Upper lobe of left lung (tissue), 4 donors: Measurements from ENCODE around the gene VAC14.

Source experiments
- EP300 ChIP-seq, 4 donors: sonication (generic); formaldehyde crosslinking; IDR thresholded peaks; one replicate each; pipeline ENCODE4 v1.5.1; 2017; ENCODE audit warnings: antibody characterized with exemption in 4 of 4, control low read depth in 2 of 4
- POLR2A ChIP-seq, 4 donors: fragments of 450-650 bp; IDR thresholded peaks; one replicate each; pipeline ENCODE4 v1.5.1; 2016 to 2017; ENCODE audit warnings: antibody characterized with exemption in 4 of 4, mild to moderate bottlenecking in 2 of 4
- POLR2AphosphoS5 ChIP-seq, 2 donors: sonication (generic); formaldehyde crosslinking; IDR thresholded peaks; one replicate each; pipeline ENCODE4 v1.5.1; 2017; ENCODE audit warnings: antibody characterized with exemption in 2 of 2
- TF ChIP-seq, protein P1 (sequence below), 6 experiments: fragments of 450-650 bp in 4 of 6; fragments of 200-600 bp in 2 of 6; sonication (generic) in 2 of 6; IDR thresholded peaks; one replicate each; pipeline ENCODE4 v1.5.1; 2016 to 2019; ENCODE audit warnings: antibody characterized with exemption in 6 of 6

DNA sequence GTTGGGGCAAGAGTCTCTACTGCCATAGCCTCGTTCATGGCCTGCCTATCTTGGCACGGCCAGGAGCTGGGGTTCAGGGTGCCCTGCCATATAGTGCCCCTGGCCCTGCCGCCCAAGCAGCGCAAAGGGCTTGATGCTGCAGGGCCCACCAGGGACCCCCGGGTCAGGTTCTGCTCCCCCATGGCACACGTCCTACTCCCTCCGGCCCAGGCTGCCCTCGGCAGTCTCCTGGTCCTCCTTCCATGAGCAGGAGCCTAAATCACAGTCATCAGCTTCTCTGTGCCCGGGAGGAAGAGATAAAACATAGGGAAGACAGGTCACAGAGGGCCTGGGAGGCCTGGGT is 59.2 kb downstream of the VAC14 start:
- TF ChIP-seq, protein P1, sequence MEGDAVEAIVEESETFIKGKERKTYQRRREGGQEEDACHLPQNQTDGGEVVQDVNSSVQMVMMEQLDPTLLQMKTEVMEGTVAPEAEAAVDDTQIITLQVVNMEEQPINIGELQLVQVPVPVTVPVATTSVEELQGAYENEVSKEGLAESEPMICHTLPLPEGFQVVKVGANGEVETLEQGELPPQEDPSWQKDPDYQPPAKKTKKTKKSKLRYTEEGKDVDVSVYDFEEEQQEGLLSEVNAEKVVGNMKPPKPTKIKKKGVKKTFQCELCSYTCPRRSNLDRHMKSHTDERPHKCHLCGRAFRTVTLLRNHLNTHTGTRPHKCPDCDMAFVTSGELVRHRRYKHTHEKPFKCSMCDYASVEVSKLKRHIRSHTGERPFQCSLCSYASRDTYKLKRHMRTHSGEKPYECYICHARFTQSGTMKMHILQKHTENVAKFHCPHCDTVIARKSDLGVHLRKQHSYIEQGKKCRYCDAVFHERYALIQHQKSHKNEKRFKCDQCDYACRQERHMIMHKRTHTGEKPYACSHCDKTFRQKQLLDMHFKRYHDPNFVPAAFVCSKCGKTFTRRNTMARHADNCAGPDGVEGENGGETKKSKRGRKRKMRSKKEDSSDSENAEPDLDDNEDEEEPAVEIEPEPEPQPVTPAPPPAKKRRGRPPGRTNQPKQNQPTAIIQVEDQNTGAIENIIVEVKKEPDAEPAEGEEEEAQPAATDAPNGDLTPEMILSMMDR (IDR thresholded peaks at IDR 0.05): no peak
- TF ChIP-seq POLR2A (IDR thresholded peaks at IDR 0.05): no peak
- no peak for TF ChIP-seq POLR2AphosphoS5 (IDR thresholded peaks at IDR 0.05)
- TF ChIP-seq EP300 (IDR thresholded peaks at IDR 0.05): no peak
